Measurements from ENCODE around the gene DSCAM. TPM values are rescaled to one million over a fixed set of nuclear protein-coding genes. Genes with fewer than 3 reads are reported as not detected.
"Not testable (repeated sequence)": the region's sequence is repeated elsewhere in the genome, so short reads cannot be mapped to it uniquely, and the experiment has no call there.

DSCAM gene
- total RNA-seq, 4 donors from 2014 or later: 0.07 TPM; not detected in 3

- H3K27me3 ChIP-seq: no peaks in the 10 kb centered on the region
- H3K36me3 ChIP-seq: no peaks in the 10 kb centered on the region
- intact Hi-C loops (cut with DNase I; ENCODE audit: low total_unique reads): no loop called here
- no peak overlapping the region for H3K4me3 ChIP-seq
- no peak for DNase-seq
- H3K27ac ChIP-seq: no peak overlapping the region
- no peaks in the 10 kb centered on the region for H3K4me1 ChIP-seq
- H3K9me3 ChIP-seq: no peaks in the 10 kb centered on the region
- TF ChIP-seq CTCF (IDR thresholded peaks at IDR 0.05): no peak
- no peak for TF ChIP-seq POLR2A (IDR thresholded peaks at IDR 0.05)
Measured at GRCh38 chr21:40452548-40452947, 394.4 kb downstream of the DSCAM start.

GRCh38 chr21:40447016-40447415 is 399.9 kb downstream of the DSCAM start:
- no peak for DNase-seq
- TF ChIP-seq POLR2A (IDR thresholded peaks at IDR 0.05) (no peak), CTCF (IDR thresholded peaks at IDR 0.05) (no peak)
- H3K27me3 ChIP-seq: no peaks in the 10 kb centered on the region

GRCh38 chr21:40445349-40445921 is 401.5 kb downstream of the DSCAM start:
- no peak overlapping the region for H3K4me3 ChIP-seq
- no peaks in the 10 kb centered on the region for H3K9me3 ChIP-seq
- no peak for DNase-seq
- H3K27ac ChIP-seq: no peak overlapping the region
- H3K4me1 ChIP-seq: no peaks in the 10 kb centered on the region
- TF ChIP-seq CTCF (IDR thresholded peaks at IDR 0.05): no peak
- TF ChIP-seq POLR2A (IDR thresholded peaks at IDR 0.05): no peak
- intact Hi-C loops (cut with DNase I; ENCODE audit: low total_unique reads): no loop called here
- H3K27me3 ChIP-seq: no peaks in the 10 kb centered on the region
- no peaks in the 10 kb centered on the region for H3K36me3 ChIP-seq

More at GRCh38 chr21:40447016-40447415, 399.9 kb downstream of the DSCAM start:
- H3K4me1 ChIP-seq: no peaks in the 10 kb centered on the region
- no peak overlapping the region for H3K4me3 ChIP-seq
- H3K36me3 ChIP-seq: no peaks in the 10 kb centered on the region
- intact Hi-C loops (cut with DNase I; ENCODE audit: low total_unique reads): no loop called here
- no peak overlapping the region for H3K27ac ChIP-seq
- no peaks in the 10 kb centered on the region for H3K9me3 ChIP-seq

GRCh38 chr21:40439581-40439980 is 407.4 kb downstream of the DSCAM start:
- H3K27ac ChIP-seq; H3K9me3 ChIP-seq; H3K27me3 ChIP-seq; intact Hi-C loops (cut with DNase I; ENCODE audit: low total_unique reads); H3K36me3 ChIP-seq; DNase-seq; H3K4me3 ChIP-seq; H3K4me1 ChIP-seq: not testable (repeated sequence)

- Histone ChIP-seq H3K4me1 (no peaks in the 10 kb centered on the region), H3K4me3 (no peak overlapping the region), H3K9me3 (no peaks in the 10 kb centered on the region), H3K27ac (no peak overlapping the region), H3K36me3 (no peaks in the 10 kb centered on the region), H3K27me3 (no peaks in the 10 kb centered on the region)
- intact Hi-C loops (cut with DNase I; ENCODE audit: low total_unique reads): no loop called here
- TF ChIP-seq POLR2A (IDR thresholded peaks at IDR 0.05) (no peak), CTCF (IDR thresholded peaks at IDR 0.05) (no peak)
- no peak for DNase-seq
Measured at GRCh38 chr21:40438616-40439015, 408.3 kb downstream of the DSCAM start.

GRCh38 chr21:40436261-40436660 is 410.7 kb downstream of the DSCAM start:
- Histone ChIP-seq H3K27ac (no peak overlapping the region), H3K36me3 (no peaks in the 10 kb centered on the region), H3K9me3 (no peaks in the 10 kb centered on the region), H3K4me1 (no peaks in the 10 kb centered on the region), H3K27me3 (no peaks in the 10 kb centered on the region), H3K4me3 (no peak overlapping the region)
- intact Hi-C loops (cut with DNase I; ENCODE audit: low total_unique reads): no loop called here
- TF ChIP-seq POLR2A (IDR thresholded peaks at IDR 0.05) (no peak), CTCF (IDR thresholded peaks at IDR 0.05) (no peak)
- no peak for DNase-seq

All from uterus (tissue), 4 donors.